HL-60 (cell line): ENCODE measurements around the gene KANSL1.

Experiments used
- GABPA ChIP-seq: IDR thresholded peaks from 2 replicates; pipeline ENCODE4 v1.6.1; 2012; ENCODE audit warnings: low read depth
- POLR2AphosphoS5 ChIP-seq: IDR thresholded peaks from 2 replicates; pipeline ENCODE4 v1.6.1; 2012; ENCODE audit warnings: low read depth
- SPI1 ChIP-seq: IDR thresholded peaks from 2 replicates; pipeline ENCODE4 v1.6.1; 2012; ENCODE audit warnings: low read depth, mild to moderate bottlenecking, borderline replicate concordance
- TF ChIP-seq, protein P1 (sequence below): IDR thresholded peaks from one replicate; pipeline ENCODE4 v1.5.1; 2011; ENCODE audit warnings: low read length, control low read depth, inconsistent platforms; ENCODE audit not compliant: insufficient read depth
- TF ChIP-seq, protein P2 (sequence below): IDR thresholded peaks from 2 replicates; pipeline ENCODE4 v1.6.1; 2012; ENCODE audit warnings: low read depth; ENCODE audit not compliant: insufficient replicate concordance

DNA sequence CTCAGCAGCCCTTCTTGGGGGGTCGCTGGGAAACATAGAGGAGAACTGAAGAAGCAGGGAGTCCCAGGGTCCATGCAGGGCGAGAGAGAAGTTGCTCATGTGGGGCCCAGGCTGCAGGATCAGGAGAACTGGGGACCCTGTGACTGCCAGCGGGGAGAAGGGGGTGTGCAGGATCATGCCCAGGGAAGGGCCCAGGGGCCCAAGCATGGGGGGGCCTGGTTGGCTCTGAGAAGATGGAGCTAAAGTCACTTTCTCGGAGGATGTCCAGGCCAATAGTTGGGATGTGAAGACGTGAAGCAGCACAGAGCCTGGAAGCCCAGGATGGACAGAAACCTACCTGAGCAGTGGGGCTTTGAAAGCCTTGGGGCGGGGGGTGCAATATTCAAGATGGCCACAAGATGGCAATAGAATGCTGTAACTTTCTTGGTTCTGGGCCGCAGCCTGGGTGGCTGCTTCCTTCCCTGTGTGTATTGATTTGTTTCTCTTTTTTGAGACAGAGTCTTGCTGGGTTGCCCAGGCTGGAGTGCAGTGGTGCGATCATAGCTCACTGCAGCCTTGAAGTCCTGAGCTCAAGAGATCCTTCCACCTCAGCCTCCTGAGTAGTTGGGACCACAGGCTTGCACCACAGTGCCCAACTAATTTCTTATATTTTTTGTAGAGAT is 190.8 kb downstream of the KANSL1 start:
- TF ChIP-seq, protein P1, sequence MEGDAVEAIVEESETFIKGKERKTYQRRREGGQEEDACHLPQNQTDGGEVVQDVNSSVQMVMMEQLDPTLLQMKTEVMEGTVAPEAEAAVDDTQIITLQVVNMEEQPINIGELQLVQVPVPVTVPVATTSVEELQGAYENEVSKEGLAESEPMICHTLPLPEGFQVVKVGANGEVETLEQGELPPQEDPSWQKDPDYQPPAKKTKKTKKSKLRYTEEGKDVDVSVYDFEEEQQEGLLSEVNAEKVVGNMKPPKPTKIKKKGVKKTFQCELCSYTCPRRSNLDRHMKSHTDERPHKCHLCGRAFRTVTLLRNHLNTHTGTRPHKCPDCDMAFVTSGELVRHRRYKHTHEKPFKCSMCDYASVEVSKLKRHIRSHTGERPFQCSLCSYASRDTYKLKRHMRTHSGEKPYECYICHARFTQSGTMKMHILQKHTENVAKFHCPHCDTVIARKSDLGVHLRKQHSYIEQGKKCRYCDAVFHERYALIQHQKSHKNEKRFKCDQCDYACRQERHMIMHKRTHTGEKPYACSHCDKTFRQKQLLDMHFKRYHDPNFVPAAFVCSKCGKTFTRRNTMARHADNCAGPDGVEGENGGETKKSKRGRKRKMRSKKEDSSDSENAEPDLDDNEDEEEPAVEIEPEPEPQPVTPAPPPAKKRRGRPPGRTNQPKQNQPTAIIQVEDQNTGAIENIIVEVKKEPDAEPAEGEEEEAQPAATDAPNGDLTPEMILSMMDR = peak; percentile 91
- TF ChIP-seq POLR2AphosphoS5 (no peak), SPI1 (no peak; the same call in 1 of the 2 replicates), GABPA (no peak)
- TF ChIP-seq, protein P2, sequence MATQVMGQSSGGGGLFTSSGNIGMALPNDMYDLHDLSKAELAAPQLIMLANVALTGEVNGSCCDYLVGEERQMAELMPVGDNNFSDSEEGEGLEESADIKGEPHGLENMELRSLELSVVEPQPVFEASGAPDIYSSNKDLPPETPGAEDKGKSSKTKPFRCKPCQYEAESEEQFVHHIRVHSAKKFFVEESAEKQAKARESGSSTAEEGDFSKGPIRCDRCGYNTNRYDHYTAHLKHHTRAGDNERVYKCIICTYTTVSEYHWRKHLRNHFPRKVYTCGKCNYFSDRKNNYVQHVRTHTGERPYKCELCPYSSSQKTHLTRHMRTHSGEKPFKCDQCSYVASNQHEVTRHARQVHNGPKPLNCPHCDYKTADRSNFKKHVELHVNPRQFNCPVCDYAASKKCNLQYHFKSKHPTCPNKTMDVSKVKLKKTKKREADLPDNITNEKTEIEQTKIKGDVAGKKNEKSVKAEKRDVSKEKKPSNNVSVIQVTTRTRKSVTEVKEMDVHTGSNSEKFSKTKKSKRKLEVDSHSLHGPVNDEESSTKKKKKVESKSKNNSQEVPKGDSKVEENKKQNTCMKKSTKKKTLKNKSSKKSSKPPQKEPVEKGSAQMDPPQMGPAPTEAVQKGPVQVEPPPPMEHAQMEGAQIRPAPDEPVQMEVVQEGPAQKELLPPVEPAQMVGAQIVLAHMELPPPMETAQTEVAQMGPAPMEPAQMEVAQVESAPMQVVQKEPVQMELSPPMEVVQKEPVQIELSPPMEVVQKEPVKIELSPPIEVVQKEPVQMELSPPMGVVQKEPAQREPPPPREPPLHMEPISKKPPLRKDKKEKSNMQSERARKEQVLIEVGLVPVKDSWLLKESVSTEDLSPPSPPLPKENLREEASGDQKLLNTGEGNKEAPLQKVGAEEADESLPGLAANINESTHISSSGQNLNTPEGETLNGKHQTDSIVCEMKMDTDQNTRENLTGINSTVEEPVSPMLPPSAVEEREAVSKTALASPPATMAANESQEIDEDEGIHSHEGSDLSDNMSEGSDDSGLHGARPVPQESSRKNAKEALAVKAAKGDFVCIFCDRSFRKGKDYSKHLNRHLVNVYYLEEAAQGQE = no peak
